ENCODE measurements around the gene ZC3H12C.

GRCh38 chr11:110094298-110095285, 1.4 kb downstream of the ZC3H12C start:
- TF ChIP-seq, protein P1, sequence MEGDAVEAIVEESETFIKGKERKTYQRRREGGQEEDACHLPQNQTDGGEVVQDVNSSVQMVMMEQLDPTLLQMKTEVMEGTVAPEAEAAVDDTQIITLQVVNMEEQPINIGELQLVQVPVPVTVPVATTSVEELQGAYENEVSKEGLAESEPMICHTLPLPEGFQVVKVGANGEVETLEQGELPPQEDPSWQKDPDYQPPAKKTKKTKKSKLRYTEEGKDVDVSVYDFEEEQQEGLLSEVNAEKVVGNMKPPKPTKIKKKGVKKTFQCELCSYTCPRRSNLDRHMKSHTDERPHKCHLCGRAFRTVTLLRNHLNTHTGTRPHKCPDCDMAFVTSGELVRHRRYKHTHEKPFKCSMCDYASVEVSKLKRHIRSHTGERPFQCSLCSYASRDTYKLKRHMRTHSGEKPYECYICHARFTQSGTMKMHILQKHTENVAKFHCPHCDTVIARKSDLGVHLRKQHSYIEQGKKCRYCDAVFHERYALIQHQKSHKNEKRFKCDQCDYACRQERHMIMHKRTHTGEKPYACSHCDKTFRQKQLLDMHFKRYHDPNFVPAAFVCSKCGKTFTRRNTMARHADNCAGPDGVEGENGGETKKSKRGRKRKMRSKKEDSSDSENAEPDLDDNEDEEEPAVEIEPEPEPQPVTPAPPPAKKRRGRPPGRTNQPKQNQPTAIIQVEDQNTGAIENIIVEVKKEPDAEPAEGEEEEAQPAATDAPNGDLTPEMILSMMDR (IDR thresholded peaks at IDR 0.05), result no peak
- no peak for TF ChIP-seq POLR2A (IDR thresholded peaks at IDR 0.05)

Measured in esophagus squamous epithelium (tissue), 4 donors.